AG04449 (cell line): Measurements from ENCODE around the gene ELOB.

Experiments
- CTCF ChIA-PET: fragments of 350-600 bp; formaldehyde crosslinking; extraction: SDS; loops from one replicate; lab custom pipeline; 2021; ENCODE audit warnings: antibody characterized with exemption; lab: Yijun Ruan, JAX
- POLR2A ChIA-PET: fragments of 400-600, 350-600 bp; formaldehyde crosslinking; extraction: SDS; loops from one replicate; lab custom pipeline; 2020; ENCODE audit warnings: antibody characterized with exemption, inconsistent platforms; lab: Yijun Ruan, JAX
- DNase-seq: peaks from one replicate; pipeline ENCODE4 v3.0.0-alpha.2; 2010; ENCODE audit warnings: low read depth, low spot score
- H3K4me3 ChIP-seq: 2 replicates; pipeline ENCODE4 v1.5.1; 2011; ENCODE audit warnings: low read depth, mild to moderate bottlenecking, control low read depth, low read length
- CTCF ChIP-seq: IDR thresholded peaks from one replicate; pipeline ENCODE4 v1.5.1; 2011; ENCODE audit warnings: mild to moderate bottlenecking, moderate library complexity, low read length, control low read depth, inconsistent platforms; ENCODE audit not compliant: insufficient read depth; ENCODE audit errors: missing control alignments

ELOB gene

GRCh38 chr16:2749936-2750335, 27.1 kb downstream of the ELOB start:
- DNase-seq: no peak
- POLR2A ChIA-PET: no interaction called here
- no peak overlapping the region for H3K4me3 ChIP-seq
- CTCF ChIA-PET: interaction anchor here (1.4 kb wide), 1 partner anchor 11 kb away, joined by 3 read pairs; no protein-coding TSS in a partner anchor
- no peak for TF ChIP-seq CTCF

- TF ChIP-seq CTCF: no peak
- ChIA-PET POLR2A (no interaction called here), CTCF (no interaction called here)
- H3K4me3 ChIP-seq: no peak overlapping the region
- no peak for DNase-seq
Observed at GRCh38 chr16:2749476-2749875, 27.6 kb downstream of the ELOB start.

- TF ChIP-seq CTCF: no peak
- no peak overlapping the region for H3K4me3 ChIP-seq
- ChIA-PET CTCF (no interaction called here), POLR2A (no interaction called here)
- no peak for DNase-seq
Observed at GRCh38 chr16:2748757-2749455, 28.2 kb downstream of the ELOB start.

GRCh38 chr16:2745961-2746360, 31.1 kb downstream of the ELOB start:
- no peak overlapping the region for H3K4me3 ChIP-seq
- TF ChIP-seq CTCF: no peak
- POLR2A ChIA-PET: no interaction called here
- DNase-seq: no peak
- CTCF ChIA-PET: no interaction called here

GRCh38 chr16:2745116-2745890, 31.8 kb downstream of the ELOB start:
- ChIA-PET CTCF (no interaction called here), POLR2A (no interaction called here)
- DNase-seq: no peak
- no peak for TF ChIP-seq CTCF
- no peak overlapping the region for H3K4me3 ChIP-seq

- POLR2A ChIA-PET: no interaction called here
- no peak for TF ChIP-seq CTCF
- CTCF ChIA-PET: no interaction called here
- DNase-seq: no peak
- no peak overlapping the region for H3K4me3 ChIP-seq
Observed at GRCh38 chr16:2744711-2745110, 32.4 kb downstream of the ELOB start.
